Stomach (tissue), 4 donors: ENCODE results near the gene DNAI4.
"Not testable (repeated sequence)": the region's sequence is repeated elsewhere in the genome, so short reads cannot be mapped to it uniquely, and the experiment has no call there.

Experiments
- CTCF ChIP-seq, 7 experiments: fragments of 450-650 bp in 4 of 7; fragments of 200-600 bp in 3 of 7; sonication (generic) in 3 of 7; IDR thresholded peaks; one replicate each; pipeline ENCODE4 v1.5.1; 2016 to 2019; ENCODE audit warnings: antibody characterized with exemption in 7 of 7, control low read depth in 2 of 7, mild to moderate bottlenecking in 1 of 7
- EP300 ChIP-seq: sonication (generic); formaldehyde crosslinking; IDR thresholded peaks from one replicate; pipeline ENCODE4 v1.6.1; 2017; ENCODE audit warnings: antibody characterized with exemption
- POLR2A ChIP-seq, 4 donors: fragments of 450-650 bp; IDR thresholded peaks; one replicate each; pipeline ENCODE4 v1.6.1; 2016; ENCODE audit warnings: antibody characterized with exemption in 4 of 4, control low read depth in 2 of 4, mild to moderate bottlenecking in 1 of 4, moderate library complexity in 1 of 4
- POLR2AphosphoS5 ChIP-seq, 3 donors: sonication (generic); formaldehyde crosslinking; IDR thresholded peaks; one replicate each; pipeline ENCODE4 v1.6.1; 2016; ENCODE audit warnings: antibody characterized with exemption in 3 of 3

GRCh38 chr1:66915203-66915602 is 9.5 kb downstream of the DNAI4 start:
- TF ChIP-seq CTCF (IDR thresholded peaks at IDR 0.05); POLR2A (IDR thresholded peaks at IDR 0.05); EP300; POLR2AphosphoS5 (IDR thresholded peaks at IDR 0.05): not testable (repeated sequence)
